GM19240 (cell line): Measurements from ENCODE around the gene HYAL1.
A peak's percentile ranks its signal among the peaks of the same experiment; 100 is the strongest.

ENCODE experiments used
- DNase-seq: peaks from one replicate; pipeline ENCODE4 v3.0.0; 2011; ENCODE audit warnings: low spot score; ENCODE audit not compliant: insufficient read length

Gene HYAL1, protein sequence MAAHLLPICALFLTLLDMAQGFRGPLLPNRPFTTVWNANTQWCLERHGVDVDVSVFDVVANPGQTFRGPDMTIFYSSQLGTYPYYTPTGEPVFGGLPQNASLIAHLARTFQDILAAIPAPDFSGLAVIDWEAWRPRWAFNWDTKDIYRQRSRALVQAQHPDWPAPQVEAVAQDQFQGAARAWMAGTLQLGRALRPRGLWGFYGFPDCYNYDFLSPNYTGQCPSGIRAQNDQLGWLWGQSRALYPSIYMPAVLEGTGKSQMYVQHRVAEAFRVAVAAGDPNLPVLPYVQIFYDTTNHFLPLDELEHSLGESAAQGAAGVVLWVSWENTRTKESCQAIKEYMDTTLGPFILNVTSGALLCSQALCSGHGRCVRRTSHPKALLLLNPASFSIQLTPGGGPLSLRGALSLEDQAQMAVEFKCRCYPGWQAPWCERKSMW

DNA sequence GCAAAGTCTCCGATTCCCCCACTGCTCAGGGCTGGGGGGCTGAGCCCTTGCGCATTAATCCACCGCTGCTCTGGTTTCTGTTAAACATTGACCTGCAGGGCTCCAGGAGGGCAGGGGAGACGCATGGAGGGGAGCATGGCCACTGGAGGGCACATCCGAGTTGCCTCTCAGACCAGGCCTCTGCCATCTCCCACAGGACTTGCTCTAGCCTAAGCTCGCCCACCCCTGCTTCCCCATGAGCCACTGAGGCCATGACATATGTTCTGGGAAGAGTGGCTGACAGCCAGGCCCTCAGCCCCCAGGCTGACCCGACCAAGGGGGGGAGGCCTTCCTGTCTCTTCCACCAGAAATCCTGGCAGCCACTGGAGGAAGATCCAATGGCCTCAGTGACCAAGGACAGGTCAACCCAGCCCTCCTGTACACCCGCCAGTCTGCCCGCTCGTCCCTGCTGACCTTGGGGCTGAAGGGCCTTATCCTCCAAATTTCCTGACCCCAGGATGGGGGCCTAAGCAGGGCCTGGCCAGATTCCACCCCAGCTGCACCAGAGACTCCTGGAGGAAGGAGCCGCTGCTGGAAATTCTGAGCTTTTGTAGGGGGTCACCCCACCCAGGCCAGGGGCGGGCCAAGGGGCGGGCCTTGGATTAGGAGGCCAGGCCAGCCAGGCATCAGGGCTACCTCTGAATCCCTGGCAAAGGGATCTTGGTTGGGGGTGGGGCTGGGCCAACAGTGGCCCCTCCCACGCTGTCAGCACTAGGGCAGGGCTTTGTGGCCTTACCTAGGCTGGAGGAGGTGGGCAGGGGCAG, at the start of gene HYAL1:
Gene HYAL1, minus strand, starts transcription at position 562 of the 803 bp plus-strand sequence. CDS start 618 bp downstream, outside the sequence.
- DNase-seq: no peak

DNA sequence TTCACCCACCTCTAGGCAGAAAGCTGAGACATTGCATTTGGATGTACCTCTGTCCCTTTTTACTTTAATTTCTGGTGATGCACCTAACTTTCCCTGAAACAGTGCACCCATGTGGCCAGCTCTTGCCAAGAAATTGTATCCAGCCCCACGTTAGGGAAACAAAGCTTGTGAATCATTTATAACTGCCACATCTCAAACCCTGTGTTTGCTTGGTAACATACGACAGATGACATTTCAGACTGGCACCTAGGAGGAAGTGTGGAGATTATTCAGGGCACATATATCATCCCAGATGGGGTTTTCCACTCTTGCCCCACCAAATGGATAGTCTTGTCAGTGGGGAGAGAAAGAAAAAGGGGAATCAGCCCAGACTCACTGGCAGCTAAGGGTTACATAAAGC, 49.4 kb upstream of the HYAL1 start:
- DNase-seq: no peak

DNA sequence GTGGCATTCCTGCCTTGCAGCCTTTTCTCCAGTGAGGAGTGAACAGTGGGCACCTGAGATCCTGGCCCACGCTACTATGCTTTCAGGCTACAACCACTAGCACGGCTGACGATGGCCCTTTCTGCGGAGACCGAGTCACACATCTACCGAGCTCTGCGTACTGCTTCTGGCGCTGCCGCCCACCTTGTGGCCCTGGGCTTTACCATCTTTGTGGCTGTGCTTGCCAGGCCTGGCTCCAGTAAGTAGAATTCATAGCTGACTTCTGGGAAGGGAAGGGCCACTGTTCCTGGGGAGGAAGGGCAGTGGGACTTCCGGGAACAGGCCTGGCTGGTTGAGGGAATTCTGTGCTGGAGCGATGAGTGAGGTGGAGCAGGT, 47.9 kb upstream of the HYAL1 start:
- DNase-seq: no peak

DNA sequence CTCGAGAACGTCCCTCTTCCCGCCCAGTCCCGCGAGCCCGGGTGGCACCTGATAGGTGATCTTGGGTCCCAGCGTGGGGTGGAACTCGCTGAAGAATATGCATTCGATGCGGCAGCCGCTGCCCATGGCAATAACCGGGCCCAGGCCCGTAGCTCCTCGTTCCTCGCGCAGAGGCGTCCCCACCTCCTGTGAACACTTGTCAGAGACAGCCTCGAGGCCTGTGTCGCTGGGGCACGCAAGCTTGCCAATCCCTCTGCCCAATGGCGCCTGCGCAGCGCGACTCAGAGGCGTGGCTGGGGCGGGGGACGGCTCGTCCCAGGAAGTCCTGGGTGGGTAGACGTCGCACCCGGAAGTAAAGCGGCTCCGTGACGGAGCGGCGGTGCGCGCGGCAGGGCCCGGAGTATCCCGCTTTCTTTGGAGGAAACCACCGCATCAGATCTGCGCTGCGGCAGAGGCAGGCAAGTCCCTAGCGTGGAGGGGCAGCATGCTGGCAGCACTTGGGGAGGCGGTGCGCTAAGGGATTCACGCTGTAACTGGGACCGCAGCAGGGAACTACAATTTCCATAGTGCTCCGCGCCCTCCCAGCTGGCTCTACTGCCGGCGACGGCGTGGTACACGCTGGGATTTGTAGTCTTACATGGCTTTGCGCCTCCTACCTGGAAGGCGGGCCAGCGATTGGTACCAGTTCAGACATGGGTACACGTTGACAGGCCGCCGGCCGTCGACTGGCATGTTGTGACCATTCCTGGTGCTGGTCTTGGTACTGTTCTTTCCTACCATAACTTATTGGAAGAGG, 47.4 kb upstream of the HYAL1 start, which contains the start of the genes CYB561D2 and NPRL2:
Gene CYB561D2, plus strand, starts transcription at position 336 of the 796 bp plus-strand sequence. CDS start 572 bp downstream, outside the sequence.
Gene NPRL2, minus strand, starts transcription at position 249 of the 796 bp plus-strand sequence. Its CDS starts 123 bp downstream, at position 126.
- peak; percentile 97 for DNase-seq

DNA sequence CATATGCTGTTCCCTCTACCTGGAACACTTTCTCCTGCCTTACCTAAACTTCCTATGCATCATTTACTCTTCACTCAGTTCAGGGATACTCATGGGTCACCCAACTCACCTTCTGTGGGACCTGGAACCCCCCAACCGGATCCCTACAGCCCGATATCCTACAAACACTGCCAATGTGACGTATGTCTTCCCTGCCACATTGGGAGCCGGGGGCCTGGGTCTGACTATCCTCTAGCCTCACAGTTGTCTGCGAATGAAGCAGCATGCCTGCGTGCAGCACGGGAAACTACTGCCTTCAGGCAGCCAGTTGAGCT, 46.8 kb upstream of the HYAL1 start:
- DNase-seq: no peak

DNA sequence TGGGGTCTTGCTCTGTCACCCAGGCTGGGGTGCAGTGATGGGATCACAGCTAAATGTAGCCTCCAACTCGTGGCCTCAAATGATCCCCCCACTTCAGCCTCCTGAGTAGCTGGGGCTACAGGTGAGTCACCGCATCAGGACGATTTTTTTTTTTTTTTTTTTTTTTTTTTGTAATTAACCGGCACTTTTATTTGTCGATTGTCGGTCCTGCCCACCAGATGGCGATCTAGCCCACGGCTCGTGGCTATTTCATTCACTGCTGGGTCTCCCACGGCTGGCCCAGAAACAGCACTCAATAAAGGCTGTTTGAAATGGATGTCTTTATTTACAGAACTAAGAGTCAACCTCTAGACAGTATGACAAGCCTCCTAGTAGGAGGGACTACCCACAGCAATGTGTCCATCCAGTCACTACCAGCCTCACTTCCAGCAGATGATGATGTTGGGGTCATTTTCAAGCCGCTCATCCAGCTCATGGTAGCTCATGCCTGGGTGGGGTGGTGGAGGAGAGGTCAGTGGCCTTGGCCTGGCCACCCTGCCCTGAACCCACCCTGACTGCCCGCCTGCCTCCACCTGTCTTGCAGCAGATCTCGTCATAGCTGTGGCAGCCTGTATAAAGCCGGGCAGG, 43.9 kb upstream of the HYAL1 start:
- DNase-seq: no peak

DNA sequence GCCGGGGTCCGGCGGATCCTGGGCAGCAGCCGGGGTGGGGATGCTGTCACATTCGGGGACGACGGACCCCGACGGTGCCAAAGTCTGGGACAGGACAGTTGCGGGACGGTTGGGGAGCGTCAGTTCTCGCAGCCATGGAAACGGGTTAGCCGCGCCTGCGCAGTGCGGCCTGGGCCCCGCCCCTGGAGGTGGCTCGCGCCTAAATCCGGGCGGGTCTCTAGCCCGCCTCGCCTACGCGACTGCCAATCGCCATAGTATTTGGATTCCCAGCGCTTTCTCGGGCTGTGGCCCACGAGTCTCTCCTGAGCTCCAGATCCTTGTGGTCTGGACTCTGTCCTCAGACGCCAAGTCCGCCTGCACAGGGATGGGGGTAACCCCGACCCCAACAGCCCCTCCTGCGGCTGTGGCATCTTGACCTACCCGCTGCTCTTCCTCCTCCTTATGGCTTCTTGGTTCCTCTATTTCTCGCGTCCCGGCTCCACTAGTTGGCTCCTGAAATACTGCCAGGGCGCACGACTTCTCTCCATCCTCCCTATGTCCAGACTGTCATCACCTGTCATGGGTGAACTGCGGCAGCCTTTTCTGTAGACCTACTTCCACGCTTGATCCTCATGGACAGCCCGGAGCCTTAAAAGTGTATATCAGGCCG, 42.3 kb upstream of the HYAL1 start, which contains the start of gene ZMYND10:
Gene ZMYND10, minus strand, starts transcription at position 147 of the 649 bp plus-strand sequence. CDS start 153 bp downstream, outside the sequence.
- peak; percentile 51 for DNase-seq

DNA sequence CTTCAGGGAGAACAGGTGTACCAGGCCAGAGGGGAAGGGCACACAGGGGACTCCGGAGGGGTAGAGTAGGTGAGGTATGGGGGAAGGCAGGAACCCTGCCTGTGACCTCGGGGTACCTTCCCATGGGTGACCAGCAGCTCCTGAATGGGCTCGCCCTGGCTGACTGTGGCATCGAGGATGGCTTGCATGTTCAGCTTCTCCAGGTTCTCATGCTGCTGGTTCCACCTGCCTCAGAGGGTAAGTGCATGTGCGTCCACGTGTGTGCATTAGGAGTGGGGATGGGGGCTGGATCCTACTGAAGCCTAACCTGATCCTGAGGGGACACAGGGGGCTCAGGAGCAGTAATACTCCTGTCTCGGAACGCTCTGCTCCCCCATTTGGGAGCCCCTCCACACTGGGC, 41.6 kb upstream of the HYAL1 start:
- DNase-seq: no peak

DNA sequence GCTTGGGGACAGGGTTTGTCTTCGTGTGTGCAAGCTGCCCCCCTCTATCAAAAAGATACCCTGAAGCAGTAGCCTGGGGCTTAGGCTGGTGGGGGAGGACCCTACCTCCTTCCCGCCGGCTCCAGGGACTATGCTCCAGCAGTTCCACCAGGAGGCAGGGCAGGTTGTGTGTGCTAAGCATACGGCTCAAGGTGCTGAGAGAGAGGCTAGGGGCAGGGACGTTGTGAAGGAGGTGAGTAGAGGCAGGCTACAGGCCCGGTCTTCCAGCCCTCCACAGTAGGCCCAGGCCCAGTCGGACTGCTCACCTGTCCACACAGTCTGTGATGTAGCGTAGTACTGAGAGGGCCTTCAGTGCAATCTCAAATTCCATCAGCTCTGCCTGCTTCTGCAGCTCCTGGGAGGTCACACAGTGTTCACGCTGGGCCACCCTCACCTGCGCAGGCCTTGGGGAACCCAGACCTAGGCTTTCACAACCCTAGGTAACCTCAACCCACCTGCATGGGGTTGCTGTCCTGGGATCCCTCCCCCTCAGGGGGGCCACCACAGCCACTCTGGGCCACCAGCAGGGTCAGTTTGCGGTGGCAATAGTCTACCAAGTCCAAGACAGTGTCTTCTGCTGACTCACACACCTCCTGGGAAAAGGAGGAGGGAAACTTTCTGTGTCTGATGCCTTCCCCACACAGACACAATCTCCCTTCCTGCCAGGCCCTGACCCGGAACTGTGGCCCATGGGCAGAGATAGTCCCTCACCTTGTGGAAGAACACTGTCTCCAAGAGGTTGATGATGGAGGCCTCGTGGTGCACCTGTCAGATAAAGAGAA, 39.6 kb upstream of the HYAL1 start:
- no peak for DNase-seq

DNA sequence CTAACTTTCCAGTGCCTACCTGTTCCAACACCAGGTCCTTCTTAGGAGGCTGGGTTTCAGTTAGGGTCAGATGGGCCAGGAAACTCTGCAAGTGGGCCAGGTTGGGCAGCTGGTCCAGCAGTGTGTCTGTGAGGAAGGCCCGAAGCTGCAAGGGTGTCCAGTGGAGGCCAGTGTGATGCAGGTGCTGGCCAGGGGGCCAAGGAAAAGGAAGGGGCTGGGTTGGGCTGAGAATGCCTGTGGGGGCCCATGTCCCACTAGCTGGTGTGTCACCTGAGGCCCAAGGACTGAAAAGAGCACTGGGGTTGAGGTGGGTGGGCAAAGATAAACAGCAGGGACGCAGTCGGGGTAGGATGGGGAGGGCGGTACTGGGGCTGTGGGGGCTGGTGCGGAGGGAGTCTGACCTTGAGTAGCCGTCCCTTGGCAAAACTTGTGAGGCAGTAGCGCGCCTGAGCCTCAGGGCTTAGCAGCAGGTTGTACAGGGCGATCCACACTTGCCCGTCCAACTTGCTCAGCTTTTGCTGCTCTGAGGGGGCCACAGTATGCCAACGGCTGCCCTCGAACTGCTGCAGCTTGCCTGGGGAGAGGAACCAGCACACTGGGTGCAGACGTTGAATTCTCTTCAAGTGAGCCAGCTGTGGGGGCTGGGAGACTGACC, 38.7 kb upstream of the HYAL1 start:
- DNase-seq: no peak

DNA sequence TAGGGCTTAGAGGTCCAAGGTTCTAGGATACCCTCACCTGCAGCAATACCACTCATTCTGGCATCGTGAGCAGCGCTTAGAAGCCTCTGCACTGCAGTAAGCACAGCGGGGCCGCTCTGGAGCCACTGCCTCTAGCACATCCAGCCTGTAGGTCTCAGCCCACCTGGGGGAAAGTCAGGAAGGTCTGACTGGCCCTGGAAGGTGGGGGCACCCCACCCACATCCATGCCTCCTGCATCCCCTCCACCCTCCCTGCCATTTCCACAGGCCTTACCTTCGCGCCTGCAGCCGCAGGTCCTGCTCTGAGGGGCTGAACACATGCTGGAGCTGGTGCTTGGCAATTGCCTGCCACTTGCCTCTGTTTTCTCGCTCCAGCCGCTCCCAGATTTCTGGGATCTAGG, 38.2 kb upstream of the HYAL1 start:
- DNase-seq: no peak

DNA sequence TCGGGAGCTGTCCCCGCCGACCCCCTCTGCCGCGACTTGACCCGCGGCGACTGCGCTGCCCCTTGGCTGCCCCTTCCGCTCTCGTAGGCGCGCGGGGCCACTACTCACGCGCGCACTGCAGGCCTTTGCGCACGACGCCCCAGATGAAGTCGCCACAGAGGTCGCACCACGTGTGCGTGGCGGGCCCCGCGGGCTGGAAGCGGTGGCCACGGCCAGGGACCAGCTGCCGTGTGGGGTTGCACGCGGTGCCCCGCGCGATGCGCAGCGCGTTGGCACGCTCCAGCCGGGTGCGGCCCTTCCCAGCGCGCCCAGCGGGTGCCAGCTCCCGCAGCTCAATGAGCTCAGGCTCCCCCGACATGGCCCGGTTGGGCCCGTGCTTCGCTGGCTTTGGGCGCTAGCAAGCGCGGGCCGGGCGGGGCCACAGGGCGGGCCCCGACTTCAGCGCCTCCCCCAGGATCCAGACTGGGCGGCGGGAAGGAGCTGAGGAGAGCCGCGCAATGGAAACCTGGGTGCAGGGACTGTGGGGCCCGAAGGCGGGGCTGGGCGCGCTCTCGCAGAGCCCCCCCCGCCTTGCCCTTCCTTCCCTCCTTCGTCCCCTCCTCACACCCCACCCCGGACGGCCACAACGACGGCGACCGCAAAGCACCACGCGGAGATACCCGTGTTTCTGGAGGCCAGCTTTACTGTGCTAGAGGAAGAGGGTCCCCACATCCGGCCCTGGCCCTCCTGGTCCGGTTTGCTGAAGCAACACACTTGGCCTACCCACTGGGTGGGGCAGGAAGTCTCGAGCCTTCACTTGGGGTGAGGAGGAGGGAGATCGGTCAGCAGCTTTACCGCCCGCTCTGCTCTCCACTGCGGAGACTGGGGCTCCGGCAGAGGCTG, 37.3 kb upstream of the HYAL1 start, which contains the start of gene RASSF1:
Gene RASSF1, minus strand, starts transcription at position 389 of the 882 bp plus-strand sequence. Its CDS starts 31 bp downstream, at position 358.
- DNase-seq: peak; percentile 51

DNA sequence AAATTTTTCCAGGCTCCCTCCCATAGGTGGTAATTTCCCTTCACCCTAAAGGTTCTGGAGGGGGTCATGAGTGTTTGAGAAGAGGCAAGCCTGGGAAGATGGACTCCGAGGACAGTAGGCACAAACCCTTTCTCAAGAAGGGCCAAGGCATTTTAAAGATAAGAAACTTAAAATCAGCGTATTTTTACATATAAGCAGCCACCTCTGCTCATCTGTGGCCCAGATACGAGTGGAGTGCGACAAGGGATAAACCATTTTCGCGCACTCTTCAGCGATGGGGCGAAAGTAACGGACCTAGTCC, 36.7 kb upstream of the HYAL1 start:
- DNase-seq: no peak

DNA sequence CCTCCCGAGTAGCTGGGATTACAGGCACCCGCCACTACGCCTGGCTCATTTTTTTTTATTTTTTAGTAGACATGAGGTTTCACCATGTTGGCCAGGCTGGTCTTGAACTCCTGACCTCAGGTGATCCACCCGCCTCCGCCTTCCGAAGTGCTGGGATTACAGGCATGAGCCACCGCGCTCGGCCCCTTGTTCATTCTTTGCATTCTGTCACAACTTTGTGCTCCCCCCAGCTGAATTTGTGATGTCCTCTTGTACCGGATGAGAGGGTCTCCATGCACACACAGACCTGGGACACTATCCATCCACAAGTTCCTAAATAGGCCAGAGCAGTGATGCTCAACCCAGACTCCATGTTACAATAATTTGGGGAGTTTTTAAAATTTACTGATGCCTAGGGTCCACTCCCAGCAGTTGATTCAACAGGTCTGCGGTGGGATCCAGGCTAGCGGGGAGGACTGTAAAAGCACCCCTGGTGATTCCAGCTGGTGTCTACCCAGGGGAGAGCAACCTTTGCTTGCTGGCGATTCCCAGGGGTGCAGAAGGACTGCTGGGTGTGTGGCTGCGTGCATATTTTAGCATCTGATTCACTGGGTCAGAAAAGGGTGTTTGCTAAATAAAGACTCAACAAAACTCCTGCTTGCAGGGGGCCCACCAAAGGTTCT, 36.2 kb upstream of the HYAL1 start:
- no peak for DNase-seq

DNA sequence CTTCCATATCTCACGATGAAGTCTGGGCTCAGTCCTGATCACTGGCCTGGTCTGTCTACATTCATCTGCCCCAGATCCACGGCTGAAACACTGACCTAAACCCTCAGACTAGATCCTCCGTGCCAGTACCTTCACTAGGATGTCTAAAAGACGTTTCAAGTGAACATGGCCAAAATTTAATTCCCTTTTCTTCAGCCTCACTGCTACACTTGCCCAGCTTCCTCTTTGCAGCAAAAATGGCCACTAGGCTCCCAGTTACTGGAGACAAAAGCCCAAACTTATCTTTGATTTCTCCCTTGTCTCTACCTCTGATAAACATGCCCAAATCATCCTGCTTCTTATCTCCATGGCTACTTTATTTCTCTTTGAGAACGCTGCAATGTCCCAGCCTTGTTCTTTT, 35.6 kb upstream of the HYAL1 start:
- no peak for DNase-seq

DNA sequence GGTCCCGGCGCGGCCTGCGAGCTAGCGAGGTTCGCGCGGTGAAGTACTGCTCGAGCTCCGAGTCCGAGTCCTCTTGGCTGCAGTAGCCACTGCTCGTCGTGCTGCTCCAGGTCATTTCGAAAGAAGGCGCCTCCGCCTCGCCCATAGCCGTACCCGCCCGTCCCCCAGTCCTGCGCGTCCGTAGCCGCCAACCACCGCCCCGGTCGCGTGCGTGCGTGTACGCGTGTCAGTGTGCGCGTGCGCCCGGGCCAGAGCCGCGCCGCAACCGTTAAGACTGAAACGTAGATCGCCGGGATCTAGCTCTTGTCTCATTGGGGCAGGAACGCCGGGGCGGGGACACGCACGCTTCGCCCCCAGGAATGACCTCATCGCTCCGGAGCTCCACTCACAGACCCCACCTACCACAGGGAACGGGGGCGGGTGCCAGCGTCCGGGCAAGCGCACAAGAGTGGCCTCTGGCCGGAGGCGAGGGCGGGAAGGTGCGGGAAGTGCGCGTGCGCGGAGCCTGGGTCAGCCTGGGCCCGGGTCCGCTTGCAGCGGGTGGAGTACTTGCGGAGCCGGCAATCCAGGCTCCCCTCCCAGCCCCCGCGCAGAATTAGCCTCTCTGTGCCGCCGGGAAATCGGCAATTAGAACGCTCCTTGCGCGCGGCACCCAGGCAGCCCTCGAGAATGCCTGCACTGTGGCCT, 33.9 kb upstream of the HYAL1 start:
- peak; percentile 96 for DNase-seq
